SU-DHL-6 (cell line): Measurements from ENCODE around the gene NUP62.

Experiments used
- H2AFZ ChIP-seq: fragments of 200-600 bp; sonication (generic); 2 replicates; pipeline ENCODE4 v1.6.1; 2014; ENCODE audit warnings: low read depth, mild to moderate bottlenecking, moderate library complexity, mixed read lengths, antibody characterized with exemption, low read length; ENCODE audit not compliant: severe bottlenecking
- H3F3A ChIP-seq: fragments of 200-600 bp; shearing (Covaris generic); 2 replicates; pipeline ENCODE4 v1.6.0; 2016; ENCODE audit warnings: antibody characterized with exemption, mild to moderate bottlenecking; ENCODE audit not compliant: insufficient read depth
- H3K27ac ChIP-seq: fragments of 200-600 bp; sonication (generic); 2 replicates; pipeline ENCODE4 v1.5.1; 2016; ENCODE audit warnings: low read depth, mild to moderate bottlenecking, low read length, moderate library complexity, mixed read lengths
- H3K27me3 ChIP-seq: fragments of 200-600 bp; sonication (generic), shearing (Covaris generic); 2 replicates; pipeline ENCODE4 v1.6.0; 2014; ENCODE audit warnings: mild to moderate bottlenecking, low read length
- H3K36me3 ChIP-seq: fragments of 200-600 bp; sonication (generic); 2 replicates; pipeline ENCODE4 v1.6.1; 2014; ENCODE audit warnings: mild to moderate bottlenecking, low read length, mixed read lengths
- H3K4me2 ChIP-seq: fragments of 300-600, 200-600 bp; shearing (Covaris generic), sonication (generic); 2 replicates; pipeline ENCODE4 v1.6.0; 2014; ENCODE audit warnings: low read length, low read depth, mild to moderate bottlenecking; ENCODE audit not compliant: poor library complexity, severe bottlenecking
- H3K4me3 ChIP-seq: fragments of 200-600 bp; sonication (generic); 2 replicates; pipeline ENCODE4 v1.5.1; 2014; ENCODE audit warnings: antibody characterized with exemption, low read length, mild to moderate bottlenecking, mixed read lengths; ENCODE audit not compliant: insufficient read depth, poor library complexity, severe bottlenecking
- H3K79me2 ChIP-seq: fragments of 200-600 bp; sonication (generic); 2 replicates; pipeline ENCODE4 v1.6.1; 2014; ENCODE audit warnings: mild to moderate bottlenecking, low read length, moderate library complexity; ENCODE audit not compliant: insufficient read depth
- H3K9ac ChIP-seq: fragments of 200-600 bp; sonication (generic); 2 replicates; pipeline ENCODE4 v1.7.0; 2014; ENCODE audit warnings: mild to moderate bottlenecking, low read length
- H3K9me2 ChIP-seq: fragments of 200-600 bp; sonication (generic); replicated peaks from 2 replicates; pipeline ENCODE4 v1.6.1; 2014; ENCODE audit warnings: low read length; ENCODE audit not compliant: insufficient read depth
- H3K9me3 ChIP-seq: fragments of 200-600 bp; sonication (generic); 2 replicates; pipeline ENCODE4 v1.6.1; 2014; ENCODE audit warnings: low read length, mixed read lengths; ENCODE audit not compliant: insufficient read depth
- H4K20me1 ChIP-seq: fragments of 200-600 bp; sonication (generic); 2 replicates; pipeline ENCODE4 v1.6.1; 2014; ENCODE audit warnings: low read depth, mild to moderate bottlenecking, antibody characterized with exemption, low read length, moderate library complexity, mixed read lengths
- EZH2phosphoT487 ChIP-seq: fragments of 200-600 bp; sonication (generic), shearing (Covaris generic); conservative IDR thresholded peaks from 2 replicates; pipeline ENCODE4 v1.6.1; 2018; ENCODE audit warnings: mild to moderate bottlenecking, antibody characterized with exemption, low read length, moderate library complexity, mixed read lengths
- TF ChIP-seq, protein P1 (sequence below): fragments of 200-600 bp; sonication (generic); IDR thresholded peaks from one replicate; pipeline ENCODE4 v1.5.1; 2017; ENCODE audit warnings: antibody characterized with exemption, mild to moderate bottlenecking, low read length, moderate library complexity; ENCODE audit not compliant: insufficient read depth, poor library complexity, severe bottlenecking

NUP62 gene

DNA sequence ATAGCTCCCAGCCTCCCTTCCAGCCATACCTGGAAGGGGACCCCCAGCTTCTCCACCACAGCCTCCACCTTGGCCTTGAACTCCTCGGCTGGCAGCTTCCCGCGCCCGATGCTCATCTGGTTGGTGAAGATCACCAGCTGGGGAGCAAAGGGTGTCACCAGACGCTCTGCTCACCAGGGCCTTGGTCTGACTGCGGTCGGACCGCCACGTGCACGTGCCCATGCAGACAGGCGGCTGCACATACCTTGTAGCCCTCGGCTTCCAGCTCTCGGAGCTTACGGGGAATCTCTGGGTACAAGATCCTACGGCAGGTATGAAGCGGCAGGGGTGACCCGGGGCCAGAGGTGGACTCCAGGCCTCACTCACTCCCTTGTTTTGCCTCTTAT is 65.4 kb downstream of the NUP62 start:
- no peaks in the 10 kb centered on the region for H4K20me1 ChIP-seq
- no peak overlapping the region for H3K4me2 ChIP-seq
- H3K27me3 ChIP-seq: no peaks in the 10 kb centered on the region
- H3K27ac ChIP-seq: no peak overlapping the region
- no peaks in the 10 kb centered on the region for H3K36me3 ChIP-seq
- no peak overlapping the region for H2AFZ ChIP-seq
- H3K9ac ChIP-seq: no peak overlapping the region
- peaks cover 13% of the 10 kb centered on the region; the same call in 1 of the 2 replicates for H3F3A ChIP-seq
- H3K9me2 ChIP-seq: no peaks in the 10 kb centered on the region
- 0 out of 2 replicates have a peak, but pooled peaks cover 4% of the 10 kb centered on the region for H3K9me3 ChIP-seq
- peaks cover 24% of the 10 kb centered on the region for H3K79me2 ChIP-seq
- TF ChIP-seq, protein P1, sequence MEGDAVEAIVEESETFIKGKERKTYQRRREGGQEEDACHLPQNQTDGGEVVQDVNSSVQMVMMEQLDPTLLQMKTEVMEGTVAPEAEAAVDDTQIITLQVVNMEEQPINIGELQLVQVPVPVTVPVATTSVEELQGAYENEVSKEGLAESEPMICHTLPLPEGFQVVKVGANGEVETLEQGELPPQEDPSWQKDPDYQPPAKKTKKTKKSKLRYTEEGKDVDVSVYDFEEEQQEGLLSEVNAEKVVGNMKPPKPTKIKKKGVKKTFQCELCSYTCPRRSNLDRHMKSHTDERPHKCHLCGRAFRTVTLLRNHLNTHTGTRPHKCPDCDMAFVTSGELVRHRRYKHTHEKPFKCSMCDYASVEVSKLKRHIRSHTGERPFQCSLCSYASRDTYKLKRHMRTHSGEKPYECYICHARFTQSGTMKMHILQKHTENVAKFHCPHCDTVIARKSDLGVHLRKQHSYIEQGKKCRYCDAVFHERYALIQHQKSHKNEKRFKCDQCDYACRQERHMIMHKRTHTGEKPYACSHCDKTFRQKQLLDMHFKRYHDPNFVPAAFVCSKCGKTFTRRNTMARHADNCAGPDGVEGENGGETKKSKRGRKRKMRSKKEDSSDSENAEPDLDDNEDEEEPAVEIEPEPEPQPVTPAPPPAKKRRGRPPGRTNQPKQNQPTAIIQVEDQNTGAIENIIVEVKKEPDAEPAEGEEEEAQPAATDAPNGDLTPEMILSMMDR: no peak
- TF ChIP-seq EZH2phosphoT487: no peak
- no peak overlapping the region for H3K4me3 ChIP-seq

DNA sequence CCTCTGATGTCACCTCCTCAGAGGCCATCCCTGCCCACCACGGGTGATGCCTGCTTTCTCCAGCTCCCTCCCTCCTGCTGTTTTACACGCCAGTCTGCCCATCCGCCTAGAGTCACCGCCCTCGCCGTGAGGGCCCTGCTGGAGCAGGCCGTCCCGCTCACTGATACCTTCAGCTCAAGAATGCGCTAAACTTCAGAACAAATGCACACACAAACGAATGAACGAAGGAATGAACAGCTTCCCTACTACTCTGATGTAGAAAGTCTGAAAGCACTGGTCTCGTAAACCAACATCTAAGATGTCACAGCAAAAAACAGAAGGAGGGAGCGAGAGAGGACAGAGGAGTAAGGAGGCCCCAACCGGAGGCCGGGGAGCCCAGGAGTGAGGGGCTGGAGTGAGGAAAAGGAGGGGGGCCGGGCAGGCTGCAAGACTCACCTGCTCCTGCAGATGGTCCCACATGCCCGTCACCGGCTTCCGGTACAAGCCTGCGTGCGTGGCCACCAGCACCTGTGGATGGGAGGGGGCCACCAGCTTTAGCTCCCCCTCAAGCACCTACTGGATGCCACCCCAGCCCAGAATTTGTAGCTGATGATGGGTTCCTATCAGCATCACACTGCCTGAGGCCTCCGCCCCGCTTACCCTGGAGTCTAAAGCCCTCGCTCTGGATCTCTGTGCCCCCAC is 65.9 kb downstream of the NUP62 start:
- Histone ChIP-seq H3K36me3 (no peaks in the 10 kb centered on the region), H2AFZ (no peak overlapping the region), H4K20me1 (no peaks in the 10 kb centered on the region), H3K27me3 (no peaks in the 10 kb centered on the region), H3K9me3 (0 out of 2 replicates have a peak, but pooled peaks cover 3% of the 10 kb centered on the region), H3K27ac (no peak overlapping the region), H3K4me2 (no peak overlapping the region), H3K9me2 (no peaks in the 10 kb centered on the region), H3K4me3 (no peak overlapping the region), H3K9ac (no peak overlapping the region), H3K79me2 (peaks cover 24% of the 10 kb centered on the region), H3F3A (peaks cover 8% of the 10 kb centered on the region; the same call in 1 of the 2 replicates)
- TF ChIP-seq, protein P1: no peak
- TF ChIP-seq EZH2phosphoT487: no peak

DNA sequence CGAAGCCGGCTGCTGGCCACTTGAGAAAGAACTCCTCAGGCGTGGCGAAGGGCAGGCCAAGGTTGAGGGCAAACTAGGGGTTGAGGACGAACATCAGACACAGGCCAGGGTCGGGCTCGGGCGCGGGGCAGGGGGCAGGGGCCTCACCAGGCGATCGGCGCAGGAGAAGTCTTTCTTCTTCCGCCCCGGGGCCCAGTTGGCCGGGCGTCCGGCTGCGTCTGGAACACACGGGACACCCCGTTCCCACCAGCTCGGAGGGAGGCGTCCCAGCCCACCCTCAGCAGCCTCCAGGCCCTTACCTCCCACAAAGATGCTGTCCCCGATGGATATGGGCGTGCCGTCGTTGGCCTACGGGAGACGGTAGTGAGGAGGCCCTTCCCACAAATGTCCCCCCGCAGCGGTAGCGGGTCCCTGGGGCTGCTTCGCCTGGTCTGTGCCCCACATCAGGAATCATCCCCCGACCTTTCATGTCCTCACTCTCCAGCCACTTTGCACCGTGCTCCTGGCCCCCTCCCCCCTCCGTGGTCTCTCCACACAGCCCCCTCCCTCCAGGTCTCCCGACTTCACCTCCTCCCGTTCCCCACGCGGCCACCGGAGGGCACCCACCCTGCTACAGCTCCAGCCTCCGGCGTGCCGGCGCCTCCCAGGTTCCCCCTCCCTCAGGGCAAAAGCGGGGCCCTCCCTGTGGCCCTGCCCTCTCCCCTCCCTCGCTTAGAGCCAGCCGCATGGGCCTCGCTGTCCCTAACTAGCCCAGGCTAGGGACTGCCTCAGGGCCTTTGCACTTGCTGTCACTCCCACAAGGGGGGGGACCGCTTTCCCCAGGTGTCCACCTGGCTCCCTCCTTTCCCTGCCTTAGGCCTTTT is 66.7 kb downstream of the NUP62 start:
- Histone ChIP-seq H3K9me2 (no peaks in the 10 kb centered on the region), H4K20me1 (no peaks in the 10 kb centered on the region), H3K27me3 (no peaks in the 10 kb centered on the region), H3K79me2 (peaks cover 24% of the 10 kb centered on the region), H3K27ac (no peak overlapping the region), H2AFZ (no peak overlapping the region), H3K9me3 (no peaks in the 10 kb centered on the region), H3K4me3 (no peak overlapping the region), H3F3A (peaks cover 2% of the 10 kb centered on the region; the same call in 1 of the 2 replicates), H3K36me3 (no peaks in the 10 kb centered on the region), H3K9ac (no peak overlapping the region), H3K4me2 (no peak overlapping the region)
- TF ChIP-seq, protein P1: peak; percentile 28
- TF ChIP-seq EZH2phosphoT487: no peak
